Hepatocyte (in vitro differentiated cells): ENCODE data around the gene PTPDC1.

Experiments
- CTCF ChIP-seq: fragments of 200-600 bp; sonication (generic); IDR thresholded peaks from 2 replicates; pipeline ENCODE4 v1.5.1; 2016; ENCODE audit warnings: antibody characterized with exemption, mild to moderate bottlenecking; ENCODE audit not compliant: poor library complexity
- EZH2 ChIP-seq: fragments of 200-600 bp; sonication (generic); IDR thresholded peaks from 2 replicates; pipeline ENCODE4 v1.6.1; 2016; ENCODE audit warnings: antibody characterized with exemption, mild to moderate bottlenecking, borderline replicate concordance
- EZH2phosphoT487 ChIP-seq: fragments of 200-600 bp; sonication (generic); IDR thresholded peaks from one replicate; pipeline ENCODE4 v1.6.1; 2018; ENCODE audit warnings: antibody characterized with exemption, mild to moderate bottlenecking, low read depth, moderate library complexity; ENCODE audit not compliant: unreplicated experiment, severe bottlenecking

- TF ChIP-seq CTCF, result no peak
- no peak for TF ChIP-seq EZH2
- TF ChIP-seq EZH2phosphoT487, result no peak
These were observed 2.8 kb upstream of the PTPDC1 start for GRCh38 chr9:94081435-94081834.
